ENCODE data around the gene PANK4. TPM values are rescaled to one million over a fixed set of nuclear protein-coding genes. Genes with fewer than 3 reads are reported as not detected.

The PANK4 gene
- total and polyA plus RNA-seq, 2 of the 8 experiments (the other 6 are each of a cell fraction or from before 2014, with no cell fraction given), result 20.1 to 29.7 TPM

GRCh38 chr1:2486041-2486440 is 40.4 kb downstream of the PANK4 start:
- H3K4me3 ChIP-seq (ENCODE audit: extremely low read depth in 1 of 4, insufficient read depth in 2 of 4, low read depth in 3 of 4, low read length in 4 of 4), result no peak overlapping the region
- no peak overlapping the region for H2AK5ac ChIP-seq (ENCODE audit: low read depth, low read length)
- CTCF ChIA-PET (ENCODE audit: partially characterized antibody), result interaction anchor here (2.6 kb wide), 1 partner anchor 26 kb away, joined by 6 read pairs; no protein-coding TSS in a partner anchor
- no peak overlapping the region for H4K91ac ChIP-seq (replicated peaks; ENCODE audit: insufficient read length, low read length)
- H3K27ac ChIP-seq (ENCODE audit: low read depth, low read length), result no peak overlapping the region
- H3K14ac ChIP-seq (ENCODE audit: insufficient read length), result no peak overlapping the region
- POLR2A ChIA-PET (ENCODE audit: partially characterized antibody), result no interaction called here
- no peak overlapping the region for H2BK20ac ChIP-seq (ENCODE audit: low read length)
- H3K4me2 ChIP-seq (ENCODE audit: insufficient read depth in 1 of 2, low read depth in 2 of 2, low read length in 2 of 2), result no peak overlapping the region
- H2BK12ac ChIP-seq (ENCODE audit: low read depth, low read length), result no peak overlapping the region
- H3K56ac ChIP-seq (replicated peaks; ENCODE audit: insufficient read length, low read depth, low read length), result no peak overlapping the region
- no peak overlapping the region for H2AFZ ChIP-seq (ENCODE audit: low read length)
- no peaks in the 10 kb centered on the region for H3K79me2 ChIP-seq (ENCODE audit: control insufficient read depth in 1 of 2, insufficient read depth in 2 of 2, low read length in 2 of 2)
- WGBS, 2 experiments (ENCODE audit: extremely low coverage in 1 of 2, insufficient coverage in 1 of 2, insufficient read length in 1 of 2, insufficient replicate concordance in 2 of 2, low coverage in 1 of 2, low lambda C conversion rate in 2 of 2, missing lambda C conversion rate in 1 of 2), result 95% methylated on average over 4 of the region's 4 CpGs; no CpG with 5 or more reads in 1 of the 2 experiments
- H3K9me3 ChIP-seq (ENCODE audit: insufficient read depth in 2 of 2, low read depth in 1 of 2, low read length in 1 of 2), result peaks cover 0 to 22% of the 10 kb centered on the region in 2 experiments; a peak in 2 of 4 replicates
- H3K79me1 ChIP-seq (ENCODE audit: low read depth, low read length), result no peaks in the 10 kb centered on the region
- H3K23me2 ChIP-seq (ENCODE audit: low read depth, low read length), result no peaks in the 10 kb centered on the region; the same call in 1 of the 2 replicates
- H3K23ac ChIP-seq (ENCODE audit: insufficient read length), result no peak overlapping the region
- H2BK5ac ChIP-seq (ENCODE audit: low read depth, low read length), result no peak overlapping the region
- no peak overlapping the region for H3K9ac ChIP-seq (replicated peaks in 1 of 4; ENCODE audit: extremely low read depth in 1 of 4, low read depth in 3 of 4, low read length in 3 of 4)
- DNase-seq (ENCODE audit: low read depth in 1 of 2, low spot score in 2 of 2) (no peak), FAIRE-seq (no peak)
- H3K27me3 ChIP-seq (replicated peaks in 1 of 4; ENCODE audit: control insufficient read depth in 3 of 4, extremely low read depth in 1 of 4, insufficient read depth in 3 of 4, low read length in 3 of 4), result peaks cover 0 to 8% (median 0%) of the 10 kb centered on the region in 4 experiments; a peak in 1 of 7 replicates
- no peaks in the 10 kb centered on the region for H3K4me1 ChIP-seq (replicated peaks in 1 of 4; ENCODE audit: control insufficient read depth in 3 of 4, insufficient read depth in 4 of 4, low read length in 3 of 4)
- H4K8ac ChIP-seq (ENCODE audit: extremely low read depth, insufficient read depth, low read length), result no peak overlapping the region; the same call in 1 of the 2 replicates
- H2BK120ac ChIP-seq (replicated peaks; ENCODE audit: low read depth, low read length), result no peak overlapping the region
- peaks cover 0 to 5% of the 10 kb centered on the region in 2 experiments for H4K20me1 ChIP-seq (replicated peaks in 1 of 2; ENCODE audit: control insufficient read depth in 1 of 2, insufficient read depth in 2 of 2, low read length in 2 of 2)
- H3K18ac ChIP-seq (ENCODE audit: extremely low read depth, low read length), result no peak overlapping the region
- H2BK15ac ChIP-seq (ENCODE audit: low read length), result no peak overlapping the region
- H3K36me3 ChIP-seq (ENCODE audit: control insufficient read depth in 2 of 4, insufficient read depth in 4 of 4, low read length in 3 of 4), result no peaks in the 10 kb centered on the region
- H3K4ac ChIP-seq (replicated peaks; ENCODE audit: insufficient read length, low read depth, low read length), result no peak overlapping the region
- H4K5ac ChIP-seq (ENCODE audit: insufficient read length, low read depth, low read length), result no peak overlapping the region
- TF ChIP-seq MAFK (IDR thresholded peaks at IDR 0.05; ENCODE audit: low read depth, low read length) (no peak), KDM5A (IDR thresholded peaks at IDR 0.05; ENCODE audit: low read length) (no peak)

All from H1 (cell line).